Spleen (tissue), 7 donors: ENCODE measurements around the gene AQP4.

ENCODE experiments used
- CTCF ChIP-seq, 11 experiments: fragments of 200-600 bp in 7 of 11; fragments of 450-650 bp in 4 of 11; sonication (generic) in 4 of 11; IDR thresholded peaks in 8 of 11; conservative IDR thresholded peaks in 3 of 11; 1 replicate in 7 of 11; 2 replicates in 4 of 11; pipeline versions ENCODE4 v1.4.0 to v1.8.0; 2016 to 2021; ENCODE audit warnings: antibody characterized with exemption in 11 of 11, inconsistent platforms in 4 of 11, mild to moderate bottlenecking in 1 of 11
- POLR2AphosphoS5 ChIP-seq, 3 donors: sonication (generic); formaldehyde crosslinking; IDR thresholded peaks; one replicate each; pipeline ENCODE4 v1.5.1; 2017; ENCODE audit warnings: antibody characterized with exemption in 3 of 3
- donor health status: DM: no; HTN: no; CAD: no; lungs with moderate emphysema.
- donor health status: DM: no; HTN: no; CAD: no.
- donor health status: DM: no; HTN: no; CAD: no.

GRCh38 chr18:26832302-26832701 is 33.2 kb downstream of the AQP4 start:
- TF ChIP-seq CTCF (IDR thresholded peaks at IDR 0.05 in 8 of 11, conservative IDR thresholded peaks at IDR 0.05 in 3 of 11), result no peak
- no peak for TF ChIP-seq POLR2AphosphoS5 (IDR thresholded peaks at IDR 0.05)
